GM12878 (cell line): ENCODE measurements around the gene PRR16.

Source experiments
- CREB1 ChIP-seq: IDR thresholded peaks from 2 replicates; pipeline ENCODE4 v1.6.1; 2012; ENCODE audit warnings: low read depth, mild to moderate bottlenecking, inconsistent platforms
- CTCF ChIP-seq, 3 experiments: IDR thresholded peaks in 2 of 3; conservative IDR thresholded peaks in 1 of 3; 2 replicates each; pipeline ENCODE4 v1.5.1; 2011; ENCODE audit warnings: low read depth in 3 of 3, low read length in 3 of 3, mild to moderate bottlenecking in 3 of 3, control low read depth in 2 of 3, moderate library complexity in 2 of 3, inconsistent platforms in 1 of 3, mixed read lengths in 1 of 3; ENCODE audit not compliant: control insufficient read depth in 2 of 3, insufficient read depth in 1 of 3; ENCODE audit errors: extremely low read depth in 1 of 3
- NFYB ChIP-seq: IDR thresholded peaks from 2 replicates; pipeline ENCODE4 v1.6.1; 2011; ENCODE audit warnings: low read depth, mild to moderate bottlenecking, low read length, improper control_type of control experiment, moderate library complexity; ENCODE audit not compliant: insufficient read depth
- POLR2A ChIP-seq: IDR thresholded peaks from 2 replicates; pipeline ENCODE4 v1.6.1; 2011; ENCODE audit warnings: low read depth, mild to moderate bottlenecking, low read length
- POLR2AphosphoS5 ChIP-seq: IDR thresholded peaks from 2 replicates; pipeline ENCODE4 v1.6.1; 2011; ENCODE audit warnings: mild to moderate bottlenecking, low read length, inconsistent platforms
- RELA ChIP-seq: fragments of 450-650 bp; IDR thresholded peaks from 2 replicates; pipeline ENCODE4 v1.8.0; 2014; ENCODE audit warnings: borderline replicate concordance; ENCODE audit not compliant: partially characterized antibody
- REST ChIP-seq: IDR thresholded peaks from 2 replicates; pipeline ENCODE4 v1.6.1; 2012; ENCODE audit warnings: mild to moderate bottlenecking, low read depth, low read length
- SREBF1 ChIP-seq: IDR thresholded peaks from 2 replicates; pipeline ENCODE4 v1.6.1; 2012; ENCODE audit warnings: mild to moderate bottlenecking, low read length
- TBL1XR1 ChIP-seq: IDR thresholded peaks from 2 replicates; pipeline ENCODE4 v1.6.1; 2012; ENCODE audit warnings: low read depth, low read length, improper control_type of control experiment
- USF2 ChIP-seq: IDR thresholded peaks from 2 replicates; pipeline ENCODE4 v1.6.1; 2011; ENCODE audit warnings: low read depth, low read length, improper control_type of control experiment, borderline replicate concordance

GRCh38 chr5:120638449-120638848, 174.3 kb downstream of the PRR16 start:
- TF ChIP-seq RELA (no peak), SREBF1 (no peak), NFYB (no peak), POLR2AphosphoS5 (no peak), CTCF (IDR thresholded peaks at IDR 0.05 in 2 of 3, conservative IDR thresholded peaks at IDR 0.05 in 1 of 3; ENCODE audit: control insufficient read depth in 2 of 3, extremely low read depth in 1 of 3, insufficient read depth in 1 of 3, low read depth in 3 of 3, low read length in 3 of 3) (no peak), TBL1XR1 (no peak), REST (no peak), POLR2A (no peak), CREB1 (no peak), USF2 (no peak)
